ENCODE measurements around the gene DLL1. TPM values are rescaled to one million over a fixed set of nuclear protein-coding genes. Genes with fewer than 3 reads are reported as not detected.
"Not testable (repeated sequence)": the region's sequence is repeated elsewhere in the genome, so short reads cannot be mapped to it uniquely, and the experiment has no call there.

Gene DLL1
- total RNA-seq, 4 donors from 2014 or later = 1.8 to 3.7 (median 3.3) TPM

DNA sequence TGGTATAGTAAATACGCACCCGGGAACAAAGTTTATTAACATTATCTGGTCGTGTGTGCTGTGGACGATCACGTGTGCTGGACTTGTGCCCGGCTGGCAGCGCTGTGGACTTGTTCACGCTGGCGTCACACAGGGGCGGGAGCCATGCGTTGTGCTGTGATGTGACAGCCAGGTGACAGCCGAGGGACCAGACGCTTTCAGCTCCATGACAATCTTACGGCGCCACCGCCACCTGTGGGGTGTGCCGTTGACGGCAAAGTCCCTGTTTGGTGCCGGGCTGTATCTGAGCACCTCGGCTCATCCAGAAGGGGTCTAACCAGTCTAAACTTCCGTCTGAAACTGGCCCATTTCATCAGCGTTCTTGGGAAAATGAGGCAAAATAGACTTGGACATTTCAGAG is 25.2 kb downstream of the DLL1 start:
- peak overlapping the region; percentile 64 to 70 (median 68) for H3K27ac ChIP-seq
- no peaks in the 10 kb centered on the region for H3K27me3 ChIP-seq
- in situ Hi-C loops (cut with MboI; ENCODE audit: low sequenced_read_pairs in 4 of 4) = no loop called here
- TF ChIP-seq POLR2A (IDR thresholded peaks at IDR 0.05) = peak; percentile 34 to 62
- TF ChIP-seq, protein P1, sequence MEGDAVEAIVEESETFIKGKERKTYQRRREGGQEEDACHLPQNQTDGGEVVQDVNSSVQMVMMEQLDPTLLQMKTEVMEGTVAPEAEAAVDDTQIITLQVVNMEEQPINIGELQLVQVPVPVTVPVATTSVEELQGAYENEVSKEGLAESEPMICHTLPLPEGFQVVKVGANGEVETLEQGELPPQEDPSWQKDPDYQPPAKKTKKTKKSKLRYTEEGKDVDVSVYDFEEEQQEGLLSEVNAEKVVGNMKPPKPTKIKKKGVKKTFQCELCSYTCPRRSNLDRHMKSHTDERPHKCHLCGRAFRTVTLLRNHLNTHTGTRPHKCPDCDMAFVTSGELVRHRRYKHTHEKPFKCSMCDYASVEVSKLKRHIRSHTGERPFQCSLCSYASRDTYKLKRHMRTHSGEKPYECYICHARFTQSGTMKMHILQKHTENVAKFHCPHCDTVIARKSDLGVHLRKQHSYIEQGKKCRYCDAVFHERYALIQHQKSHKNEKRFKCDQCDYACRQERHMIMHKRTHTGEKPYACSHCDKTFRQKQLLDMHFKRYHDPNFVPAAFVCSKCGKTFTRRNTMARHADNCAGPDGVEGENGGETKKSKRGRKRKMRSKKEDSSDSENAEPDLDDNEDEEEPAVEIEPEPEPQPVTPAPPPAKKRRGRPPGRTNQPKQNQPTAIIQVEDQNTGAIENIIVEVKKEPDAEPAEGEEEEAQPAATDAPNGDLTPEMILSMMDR (IDR thresholded peaks at IDR 0.05 in 4 of 5, conservative IDR thresholded peaks at IDR 0.05 in 1 of 5) = peak in 3 of 5 experiments; percentile 18 to 36 (median 34)
- H3K4me1 ChIP-seq = peaks cover 8 to 18% of the 10 kb centered on the region in 2 donors
- peak overlapping the region in 3 of 4 donors; percentile 11 to 32 (median 21) for H3K4me3 ChIP-seq
- intact Hi-C loops (cut with DNase I; ENCODE audit: low total_unique reads) = loop anchor here (1.0 to 5.0 kb wide), 4 partner anchors 15 to 223 kb away; no protein-coding TSS in a partner anchor
- no peaks in the 10 kb centered on the region for H3K36me3 ChIP-seq
- no peaks in the 10 kb centered on the region for H3K9me3 ChIP-seq
- DNase-seq = peak; percentile 80 to 87
- ATAC-seq = peak; percentile 83 to 87

DNA sequence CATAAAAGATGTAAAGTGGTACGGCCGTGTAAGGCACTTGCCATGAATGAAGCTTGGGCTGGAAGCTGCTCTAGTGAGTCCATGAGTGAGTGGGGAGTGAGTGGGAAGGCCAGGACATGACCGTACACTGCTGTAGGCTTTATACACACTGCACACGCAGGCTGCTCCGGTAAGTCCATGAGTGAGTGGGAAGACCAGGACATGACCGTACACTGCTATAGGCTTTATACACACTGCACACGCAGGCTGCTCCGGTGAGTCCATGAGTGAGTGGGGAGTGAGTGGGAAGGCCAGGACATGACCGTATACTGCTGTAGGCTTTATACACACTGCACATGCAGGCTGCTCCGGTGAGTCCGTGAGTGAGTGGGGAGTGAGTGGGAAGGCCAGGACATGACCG is 26.2 kb downstream of the DLL1 start:
- in situ Hi-C loops (cut with MboI; ENCODE audit: low sequenced_read_pairs in 4 of 4); H3K27me3 ChIP-seq; H3K4me3 ChIP-seq; H3K9me3 ChIP-seq; H3K36me3 ChIP-seq; ATAC-seq; H3K27ac ChIP-seq; DNase-seq: not testable (repeated sequence)
- H3K4me1 ChIP-seq = peaks cover 8 to 17% of the 10 kb centered on the region in 2 donors
- intact Hi-C loops (cut with DNase I; ENCODE audit: low total_unique reads) = loop anchor here (1.0 to 5.0 kb wide), 4 partner anchors 16 to 222 kb away; no protein-coding TSS in a partner anchor

DNA sequence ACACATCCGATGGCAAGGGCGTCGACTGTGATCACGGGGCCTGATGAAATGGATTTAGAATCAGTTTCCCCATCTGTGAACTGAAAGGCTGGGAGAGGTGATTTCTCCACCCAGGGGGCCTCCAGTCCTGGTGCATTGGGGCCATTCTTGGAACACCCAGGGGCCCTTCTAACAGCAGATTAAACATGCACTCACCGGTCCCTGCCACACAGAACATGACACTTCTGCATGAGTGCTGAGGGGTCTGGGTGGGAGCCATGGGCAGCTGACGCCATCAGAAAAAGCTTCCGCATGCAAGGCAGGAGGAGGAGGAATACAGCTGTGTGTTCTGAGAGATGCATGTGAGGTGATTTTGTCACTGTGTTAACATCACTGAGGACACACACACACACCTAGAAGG is 26.8 kb downstream of the DLL1 start:
- Histone ChIP-seq H3K9me3 (no peaks in the 10 kb centered on the region), H3K36me3 (no peaks in the 10 kb centered on the region), H3K27ac (no peak overlapping the region), H3K4me1 (peaks cover 8 to 12% of the 10 kb centered on the region in 2 donors), H3K4me3 (no peak overlapping the region), H3K27me3 (no peaks in the 10 kb centered on the region)
- in situ Hi-C loops (cut with MboI; ENCODE audit: low sequenced_read_pairs in 4 of 4) = no loop called here
- no peak for ATAC-seq
- intact Hi-C loops (cut with DNase I; ENCODE audit: low total_unique reads) = no loop called here
- TF ChIP-seq, protein P1 (IDR thresholded peaks at IDR 0.05 in 4 of 5, conservative IDR thresholded peaks at IDR 0.05 in 1 of 5) = no peak
- TF ChIP-seq POLR2A (IDR thresholded peaks at IDR 0.05) = no peak
- DNase-seq = no peak

DNA sequence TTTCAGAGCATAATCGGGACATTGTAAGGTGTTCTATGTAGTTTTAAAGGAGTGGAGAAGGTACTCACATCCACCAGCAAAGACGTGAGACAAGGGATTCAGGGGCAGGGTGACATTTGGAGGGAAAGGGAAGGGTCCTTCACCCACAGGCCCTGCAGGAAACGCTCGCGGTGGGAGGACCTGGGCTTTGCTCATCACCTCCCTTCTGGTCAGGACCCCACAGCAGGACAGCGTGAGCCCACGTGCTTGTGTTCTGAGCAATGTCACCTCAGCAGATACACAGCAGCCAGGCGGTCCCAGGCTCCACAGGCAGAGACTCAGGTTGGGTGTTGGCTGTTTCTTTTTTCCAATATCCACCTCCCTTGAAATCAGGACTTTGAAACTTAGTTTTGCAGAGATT is 27.5 kb downstream of the DLL1 start:
- DNase-seq (no peak), ATAC-seq (no peak)
- in situ Hi-C loops (cut with MboI; ENCODE audit: low sequenced_read_pairs in 4 of 4) (no loop called here), intact Hi-C loops (cut with DNase I; ENCODE audit: low total_unique reads) (no loop called here)
- H3K36me3 ChIP-seq = no peaks in the 10 kb centered on the region
- H3K9me3 ChIP-seq = no peaks in the 10 kb centered on the region
- no peak for TF ChIP-seq POLR2A (IDR thresholded peaks at IDR 0.05)
- TF ChIP-seq, protein P1 (IDR thresholded peaks at IDR 0.05 in 4 of 5, conservative IDR thresholded peaks at IDR 0.05 in 1 of 5) = no peak
- peaks cover 8 to 12% of the 10 kb centered on the region in 2 donors for H3K4me1 ChIP-seq
- H3K27me3 ChIP-seq = no peaks in the 10 kb centered on the region
- H3K27ac ChIP-seq = no peak overlapping the region
- H3K4me3 ChIP-seq = no peak overlapping the region

DNA sequence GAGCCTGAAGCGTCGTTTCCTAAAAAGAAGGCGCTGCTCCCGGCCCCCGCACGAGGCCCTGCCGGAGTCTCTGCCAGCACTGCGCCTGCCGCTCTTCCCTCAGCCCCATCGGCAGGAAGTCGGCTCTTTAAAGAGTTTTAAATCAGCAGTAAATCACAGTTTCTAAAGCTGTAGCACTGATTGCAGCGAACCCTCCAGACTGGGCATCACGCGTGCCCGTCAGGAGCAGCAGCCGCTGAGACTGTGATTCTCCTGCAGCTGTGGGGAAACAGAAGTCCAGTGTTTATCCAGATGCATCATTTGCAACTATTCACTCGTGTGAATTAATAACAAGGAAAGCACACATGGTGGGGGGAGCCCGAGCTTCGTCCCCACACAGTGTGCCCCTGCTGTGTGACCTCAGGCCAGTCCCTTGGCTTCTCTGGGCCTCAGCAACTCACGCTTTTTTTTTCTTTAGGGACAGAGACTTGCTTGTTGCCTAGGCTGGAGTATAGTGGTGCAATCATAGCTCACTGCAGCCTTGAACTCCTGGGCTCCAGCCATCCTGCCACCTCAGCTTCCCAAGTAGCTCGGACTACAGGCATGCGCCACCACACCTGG is 28.3 kb downstream of the DLL1 start:
- TF ChIP-seq, protein P1 (IDR thresholded peaks at IDR 0.05 in 4 of 5, conservative IDR thresholded peaks at IDR 0.05 in 1 of 5) = no peak
- TF ChIP-seq POLR2A (IDR thresholded peaks at IDR 0.05) = no peak
- Histone ChIP-seq H3K27ac (no peak overlapping the region), H3K9me3 (no peaks in the 10 kb centered on the region), H3K36me3 (no peaks in the 10 kb centered on the region), H3K27me3 (no peaks in the 10 kb centered on the region), H3K4me1 (peaks cover 8 to 12% of the 10 kb centered on the region in 2 donors), H3K4me3 (no peak overlapping the region)
- DNase-seq = no peak
- in situ Hi-C loops (cut with MboI; ENCODE audit: low sequenced_read_pairs in 4 of 4) (no loop called here), intact Hi-C loops (cut with DNase I; ENCODE audit: low total_unique reads) (no loop called here)
- ATAC-seq = no peak

Data from gastrocnemius medialis (tissue), 4 donors.